ENCODE results near the gene PHKG1.

DNA sequence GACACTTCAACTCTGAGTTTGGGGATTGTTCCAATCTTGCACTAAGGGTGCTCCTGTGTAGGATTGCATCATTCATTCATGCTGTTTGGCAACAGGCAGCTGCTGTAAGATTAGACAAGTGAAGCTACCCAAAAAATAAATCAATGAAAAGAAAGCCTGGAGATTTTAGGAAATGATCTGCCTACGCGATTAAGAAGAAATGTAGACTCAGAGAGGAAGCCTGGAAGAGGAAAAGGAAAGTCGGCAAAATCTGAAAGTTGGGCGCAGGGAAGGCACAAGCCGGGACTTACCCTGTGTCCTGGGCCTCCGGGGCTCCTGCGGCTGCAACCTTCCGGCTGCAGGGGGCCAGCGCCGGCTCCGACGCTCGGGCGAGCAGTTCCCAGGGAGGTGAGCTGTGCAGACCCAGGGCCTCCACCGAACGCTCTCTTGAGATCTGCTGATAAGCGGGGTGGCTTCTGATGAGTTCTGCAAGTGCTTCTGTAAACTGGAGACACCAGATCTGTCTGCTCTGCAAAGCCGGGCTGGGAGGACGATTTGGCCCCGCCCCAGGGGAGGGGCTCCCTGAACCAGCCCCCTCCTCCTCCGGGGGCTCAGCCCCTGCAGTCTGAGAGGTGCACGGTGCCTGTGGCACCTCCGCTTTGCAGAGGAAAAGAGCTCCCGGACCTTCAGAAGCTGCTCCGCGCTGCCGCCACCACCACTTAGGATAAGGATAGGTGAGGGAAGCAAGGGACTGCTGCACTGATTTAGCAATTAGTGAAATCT, 58.9 kb downstream of the PHKG1 start:
- no peak for TF ChIP-seq SP1 (IDR thresholded peaks at IDR 0.05)
- peak; percentile 52; the same call in 1 of the 2 replicates for TF ChIP-seq FOXM1 (IDR thresholded peaks at IDR 0.05; ENCODE audit: borderline replicate concordance)
- no peak for TF ChIP-seq FOXK2 (IDR thresholded peaks at IDR 0.05)
- TF ChIP-seq BHLHE40 (IDR thresholded peaks at IDR 0.05; ENCODE audit: borderline replicate concordance): no peak
- TF ChIP-seq L3MBTL2 (conservative IDR thresholded peaks at IDR 0.05): no peak
